ENCODE measurements around the gene PDE7B. TPM values are rescaled to one million over a fixed set of nuclear protein-coding genes. Genes with fewer than 3 reads are reported as not detected.

Gene PDE7B
- total RNA-seq, 3 donors from 2014 or later (not counting 1 experiment from before 2014, with no cell fraction given) = 0.14 to 0.18 TPM; not detected in 1

GRCh38 chr6:136147342-136147741 lies 295.8 kb downstream of the PDE7B start:
- H3K4me3 ChIP-seq (ENCODE audit: low read length) = no peak overlapping the region
- no peak overlapping the region for H3K27ac ChIP-seq (ENCODE audit: low read length)
- 71% methylated on average over 2 of the region's 2 CpGs for WGBS (ENCODE audit: insufficient coverage)
- H3K27ac Mint-ChIP-seq = no peak overlapping the region
- intact Hi-C loops (cut with micrococcal nuclease) = no loop called here
- peaks cover 3 to 21% of the 10 kb centered on the region in 2 donors for H3K27me3 Mint-ChIP-seq (ENCODE audit: low read depth in 2 of 2)
- no peaks in the 10 kb centered on the region for H3K27me3 ChIP-seq (ENCODE audit: control insufficient read depth, insufficient read depth, low read length)
- H3K36me3 ChIP-seq (ENCODE audit: control insufficient read depth, insufficient read depth, low read length) = no peaks in the 10 kb centered on the region
- H3K9me3 Mint-ChIP-seq = no peaks in the 10 kb centered on the region
- no peaks in the 10 kb centered on the region for H3K9me3 ChIP-seq (ENCODE audit: control insufficient read depth, insufficient read depth, low read length)
- no peaks in the 10 kb centered on the region for H3K36me3 Mint-ChIP-seq
- no peaks in the 10 kb centered on the region for H3K4me1 ChIP-seq (ENCODE audit: control insufficient read depth, insufficient read depth, low read length)
- no peaks in the 10 kb centered on the region for H3K4me1 Mint-ChIP-seq
- DNase-seq (no peak), ATAC-seq (no peak)
- TF ChIP-seq, protein P1, sequence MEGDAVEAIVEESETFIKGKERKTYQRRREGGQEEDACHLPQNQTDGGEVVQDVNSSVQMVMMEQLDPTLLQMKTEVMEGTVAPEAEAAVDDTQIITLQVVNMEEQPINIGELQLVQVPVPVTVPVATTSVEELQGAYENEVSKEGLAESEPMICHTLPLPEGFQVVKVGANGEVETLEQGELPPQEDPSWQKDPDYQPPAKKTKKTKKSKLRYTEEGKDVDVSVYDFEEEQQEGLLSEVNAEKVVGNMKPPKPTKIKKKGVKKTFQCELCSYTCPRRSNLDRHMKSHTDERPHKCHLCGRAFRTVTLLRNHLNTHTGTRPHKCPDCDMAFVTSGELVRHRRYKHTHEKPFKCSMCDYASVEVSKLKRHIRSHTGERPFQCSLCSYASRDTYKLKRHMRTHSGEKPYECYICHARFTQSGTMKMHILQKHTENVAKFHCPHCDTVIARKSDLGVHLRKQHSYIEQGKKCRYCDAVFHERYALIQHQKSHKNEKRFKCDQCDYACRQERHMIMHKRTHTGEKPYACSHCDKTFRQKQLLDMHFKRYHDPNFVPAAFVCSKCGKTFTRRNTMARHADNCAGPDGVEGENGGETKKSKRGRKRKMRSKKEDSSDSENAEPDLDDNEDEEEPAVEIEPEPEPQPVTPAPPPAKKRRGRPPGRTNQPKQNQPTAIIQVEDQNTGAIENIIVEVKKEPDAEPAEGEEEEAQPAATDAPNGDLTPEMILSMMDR (IDR thresholded peaks at IDR 0.05) = no peak
- no peak overlapping the region for H3K4me3 Mint-ChIP-seq

GRCh38 chr6:136148051-136148450 lies 296.6 kb downstream of the PDE7B start:
- Mint-ChIP-seq H3K9me3 (no peaks in the 10 kb centered on the region), H3K27me3 (ENCODE audit: low read depth in 2 of 2) (peaks cover 3 to 14% of the 10 kb centered on the region in 2 donors), H3K4me3 (no peak overlapping the region), H3K27ac (no peak overlapping the region), H3K36me3 (no peaks in the 10 kb centered on the region), H3K4me1 (no peaks in the 10 kb centered on the region)
- ATAC-seq (no peak), DNase-seq (no peak)
- Histone ChIP-seq H3K27me3 (ENCODE audit: control insufficient read depth, insufficient read depth, low read length) (no peaks in the 10 kb centered on the region), H3K36me3 (ENCODE audit: control insufficient read depth, insufficient read depth, low read length) (no peaks in the 10 kb centered on the region), H3K27ac (ENCODE audit: low read length) (no peak overlapping the region), H3K4me1 (ENCODE audit: control insufficient read depth, insufficient read depth, low read length) (no peaks in the 10 kb centered on the region), H3K9me3 (ENCODE audit: control insufficient read depth, insufficient read depth, low read length) (no peaks in the 10 kb centered on the region), H3K4me3 (ENCODE audit: low read length) (no peak overlapping the region)
- intact Hi-C loops (cut with micrococcal nuclease) = no loop called here
- TF ChIP-seq, protein P1 (IDR thresholded peaks at IDR 0.05) = no peak
- no CpG with 5 or more reads among the region's 1 CpG for WGBS (ENCODE audit: insufficient coverage)

DNA sequence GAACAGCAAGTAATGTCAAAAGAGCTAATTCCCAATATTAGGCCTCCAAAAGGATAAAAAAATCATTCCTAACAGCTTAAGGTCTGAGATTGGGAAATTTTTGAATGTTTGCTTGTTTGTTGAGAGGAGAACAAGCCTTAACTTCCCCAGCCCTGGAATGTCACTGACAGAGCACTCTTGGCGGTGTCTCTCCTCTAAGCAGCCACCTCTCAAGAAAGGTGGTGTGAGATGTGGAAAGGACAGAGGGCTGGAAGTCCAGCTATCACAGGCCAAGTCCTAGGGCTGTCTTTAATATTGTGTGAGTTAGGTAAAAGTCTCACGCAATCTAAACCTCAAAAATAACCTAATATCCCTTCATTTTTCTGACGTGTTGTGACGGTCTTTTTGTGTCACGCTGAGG lies 297.0 kb downstream of the PDE7B start:
- intact Hi-C loops (cut with micrococcal nuclease) = no loop called here
- H3K27me3 Mint-ChIP-seq (ENCODE audit: low read depth in 2 of 2) = peaks cover 3 to 14% of the 10 kb centered on the region in 2 donors
- 100% methylated on average over 1 of the region's 5 CpGs for WGBS (ENCODE audit: insufficient coverage)

DNA sequence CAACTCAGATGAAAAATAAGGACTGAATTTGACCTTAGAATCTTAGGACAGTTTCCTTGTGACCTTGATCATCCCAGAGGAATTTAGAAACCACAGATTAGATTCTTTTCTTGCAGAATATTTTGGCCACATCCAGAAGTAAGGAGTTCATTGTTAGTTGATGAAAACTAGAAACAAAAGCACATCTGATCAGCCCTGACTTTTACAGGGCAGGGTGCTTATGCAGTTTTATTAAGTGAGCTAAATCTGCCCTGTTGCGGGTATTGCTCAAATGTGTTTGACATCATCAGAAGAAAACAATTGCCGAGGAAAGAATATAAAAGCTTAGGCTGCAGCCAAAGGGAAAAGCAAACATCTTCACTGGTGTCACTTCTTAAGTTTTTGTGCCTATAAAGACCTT lies 297.8 kb downstream of the PDE7B start:
- Histone ChIP-seq H3K4me1 (ENCODE audit: control insufficient read depth, insufficient read depth, low read length) (no peaks in the 10 kb centered on the region), H3K27ac (ENCODE audit: low read length) (no peak overlapping the region), H3K9me3 (ENCODE audit: control insufficient read depth, insufficient read depth, low read length) (no peaks in the 10 kb centered on the region), H3K27me3 (ENCODE audit: control insufficient read depth, insufficient read depth, low read length) (no peaks in the 10 kb centered on the region), H3K36me3 (ENCODE audit: control insufficient read depth, insufficient read depth, low read length) (no peaks in the 10 kb centered on the region), H3K4me3 (ENCODE audit: low read length) (no peak overlapping the region)
- ATAC-seq (no peak), DNase-seq (no peak)
- TF ChIP-seq, protein P1 (IDR thresholded peaks at IDR 0.05) = no peak
- intact Hi-C loops (cut with micrococcal nuclease) = no loop called here
- H3K4me1 Mint-ChIP-seq = no peaks in the 10 kb centered on the region
- H3K4me3 Mint-ChIP-seq = no peak overlapping the region
- 92% methylated on average over 2 of the region's 2 CpGs for WGBS (ENCODE audit: insufficient coverage)
- H3K36me3 Mint-ChIP-seq = no peaks in the 10 kb centered on the region
- H3K27ac Mint-ChIP-seq = no peak overlapping the region
- peaks cover 3 to 14% of the 10 kb centered on the region in 2 donors for H3K27me3 Mint-ChIP-seq (ENCODE audit: low read depth in 2 of 2)
- H3K9me3 Mint-ChIP-seq = no peaks in the 10 kb centered on the region

More for the DNA sequence above, 297.0 kb downstream of the PDE7B start:
- H3K36me3 ChIP-seq (ENCODE audit: control insufficient read depth, insufficient read depth, low read length) = no peaks in the 10 kb centered on the region
- no peak overlapping the region for H3K27ac Mint-ChIP-seq
- DNase-seq (no peak), ATAC-seq (no peak)
- H3K9me3 ChIP-seq (ENCODE audit: control insufficient read depth, insufficient read depth, low read length) = no peaks in the 10 kb centered on the region
- H3K4me3 ChIP-seq (ENCODE audit: low read length) = no peak overlapping the region
- H3K9me3 Mint-ChIP-seq = no peaks in the 10 kb centered on the region
- H3K4me3 Mint-ChIP-seq = no peak overlapping the region
- H3K4me1 Mint-ChIP-seq = no peaks in the 10 kb centered on the region
- H3K27ac ChIP-seq (ENCODE audit: low read length) = no peak overlapping the region
- H3K36me3 Mint-ChIP-seq = no peaks in the 10 kb centered on the region
- TF ChIP-seq, protein P1 (IDR thresholded peaks at IDR 0.05) = no peak
- H3K4me1 ChIP-seq (ENCODE audit: control insufficient read depth, insufficient read depth, low read length) = no peaks in the 10 kb centered on the region
- no peaks in the 10 kb centered on the region for H3K27me3 ChIP-seq (ENCODE audit: control insufficient read depth, insufficient read depth, low read length)

Measured in natural killer cell (primary cell).